AG10803 (cell line): ENCODE data around the gene AGR3.

Experiments used
- DNase-seq: peaks from one replicate; pipeline ENCODE4 v3.0.0; 2010; ENCODE audit warnings: low read depth
- H3K4me3 ChIP-seq: 2 replicates; pipeline ENCODE4 v1.5.1; 2011; ENCODE audit warnings: mild to moderate bottlenecking, low read length, control low read depth
- CTCF ChIP-seq: conservative IDR thresholded peaks from 2 replicates; pipeline ENCODE4 v1.5.1; 2011; ENCODE audit warnings: mild to moderate bottlenecking, low read length, control low read depth, inconsistent platforms

AGR3 gene

GRCh38 chr7:16847381-16847860, 34.4 kb downstream of the AGR3 start:
- no peak for TF ChIP-seq CTCF
- no peak overlapping the region for H3K4me3 ChIP-seq
- DNase-seq, result peak; percentile 2

- no peak for TF ChIP-seq CTCF
- DNase-seq, result no peak
- H3K4me3 ChIP-seq, result no peak overlapping the region
These were observed 35.1 kb downstream of the AGR3 start for GRCh38 chr7:16846601-16847165.

GRCh38 chr7:16845746-16846145, 36.0 kb downstream of the AGR3 start:
- DNase-seq, result no peak
- TF ChIP-seq CTCF, result no peak
- no peak overlapping the region for H3K4me3 ChIP-seq

GRCh38 chr7:16841681-16842080, 40.1 kb downstream of the AGR3 start:
- DNase-seq, result peak; percentile 59
- TF ChIP-seq CTCF, result no peak
- H3K4me3 ChIP-seq, result no peak overlapping the region

- TF ChIP-seq CTCF, result no peak
- DNase-seq, result no peak
- H3K4me3 ChIP-seq, result no peak overlapping the region
These were observed 41.7 kb downstream of the AGR3 start for GRCh38 chr7:16840094-16840493.

GRCh38 chr7:16839646-16840045, 42.1 kb downstream of the AGR3 start:
- H3K4me3 ChIP-seq, result no peak overlapping the region
- no peak for TF ChIP-seq CTCF
- peak; percentile 67 for DNase-seq

- H3K4me3 ChIP-seq, result no peak overlapping the region
- TF ChIP-seq CTCF, result no peak
- no peak for DNase-seq
These were observed 42.9 kb downstream of the AGR3 start for GRCh38 chr7:16838891-16839290.
